Neural cell (in vitro differentiated cells): Measurements from ENCODE around the gene ELN.

ENCODE experiments used
- EP300 ChIP-seq: fragments of 450-650 bp; conservative IDR thresholded peaks from 2 replicates; pipeline ENCODE4 v1.6.1; 2014; ENCODE audit warnings: antibody characterized with exemption, mild to moderate bottlenecking, moderate library complexity; ENCODE audit not compliant: poor library complexity, severe bottlenecking
- EZH2 ChIP-seq: fragments of 200-600, 300-800 bp; shearing (Covaris generic), sonication (generic); IDR thresholded peaks from 2 replicates; pipeline ENCODE4 v1.6.1; 2014; ENCODE audit warnings: antibody characterized with exemption, low read length, borderline replicate concordance, mild to moderate bottlenecking; ENCODE audit not compliant: insufficient read depth, poor library complexity, severe bottlenecking
- POLR2AphosphoS5 ChIP-seq: IDR thresholded peaks from 2 replicates; pipeline ENCODE4 v1.6.1; 2012
- SMC3 ChIP-seq: fragments of 450-650 bp; conservative IDR thresholded peaks from 2 replicates; pipeline ENCODE4 v1.6.1; 2014; ENCODE audit warnings: antibody characterized with exemption, mild to moderate bottlenecking, moderate library complexity; ENCODE audit not compliant: poor library complexity
- TAF1 ChIP-seq: IDR thresholded peaks from 2 replicates; pipeline ENCODE4 v1.6.1; 2012; ENCODE audit warnings: low read depth
- TF ChIP-seq, protein P1 (sequence below): fragments of 450-650 bp; IDR thresholded peaks from 2 replicates; pipeline ENCODE4 v1.5.1; 2014; ENCODE audit warnings: antibody characterized with exemption, mild to moderate bottlenecking, moderate library complexity; ENCODE audit not compliant: poor library complexity, severe bottlenecking
- TF ChIP-seq, protein P2 (sequence below): IDR thresholded peaks from 2 replicates; pipeline ENCODE4 v1.6.1; 2012; ENCODE audit warnings: borderline replicate concordance

DNA sequence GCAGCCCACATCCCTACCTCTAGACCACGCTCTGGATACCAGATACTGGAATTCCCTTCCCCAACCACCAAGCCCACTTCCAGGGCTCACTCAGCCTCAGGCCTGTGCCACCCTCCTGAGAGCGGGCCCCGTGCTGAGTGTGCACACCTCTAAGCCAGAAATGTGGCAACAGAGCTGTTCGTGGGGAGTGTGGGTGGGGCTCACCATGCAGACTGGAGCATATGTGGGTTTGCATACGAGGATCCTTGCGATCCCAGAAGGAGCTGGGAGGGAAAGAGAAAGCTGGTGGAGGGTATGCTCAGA lies 42.6 kb downstream of the ELN start:
- TF ChIP-seq, protein P1, sequence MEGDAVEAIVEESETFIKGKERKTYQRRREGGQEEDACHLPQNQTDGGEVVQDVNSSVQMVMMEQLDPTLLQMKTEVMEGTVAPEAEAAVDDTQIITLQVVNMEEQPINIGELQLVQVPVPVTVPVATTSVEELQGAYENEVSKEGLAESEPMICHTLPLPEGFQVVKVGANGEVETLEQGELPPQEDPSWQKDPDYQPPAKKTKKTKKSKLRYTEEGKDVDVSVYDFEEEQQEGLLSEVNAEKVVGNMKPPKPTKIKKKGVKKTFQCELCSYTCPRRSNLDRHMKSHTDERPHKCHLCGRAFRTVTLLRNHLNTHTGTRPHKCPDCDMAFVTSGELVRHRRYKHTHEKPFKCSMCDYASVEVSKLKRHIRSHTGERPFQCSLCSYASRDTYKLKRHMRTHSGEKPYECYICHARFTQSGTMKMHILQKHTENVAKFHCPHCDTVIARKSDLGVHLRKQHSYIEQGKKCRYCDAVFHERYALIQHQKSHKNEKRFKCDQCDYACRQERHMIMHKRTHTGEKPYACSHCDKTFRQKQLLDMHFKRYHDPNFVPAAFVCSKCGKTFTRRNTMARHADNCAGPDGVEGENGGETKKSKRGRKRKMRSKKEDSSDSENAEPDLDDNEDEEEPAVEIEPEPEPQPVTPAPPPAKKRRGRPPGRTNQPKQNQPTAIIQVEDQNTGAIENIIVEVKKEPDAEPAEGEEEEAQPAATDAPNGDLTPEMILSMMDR, result no peak
- TF ChIP-seq SMC3 (no peak), EZH2 (no peak), POLR2AphosphoS5 (no peak), TAF1 (no peak), EP300 (no peak)
- TF ChIP-seq, protein P2, sequence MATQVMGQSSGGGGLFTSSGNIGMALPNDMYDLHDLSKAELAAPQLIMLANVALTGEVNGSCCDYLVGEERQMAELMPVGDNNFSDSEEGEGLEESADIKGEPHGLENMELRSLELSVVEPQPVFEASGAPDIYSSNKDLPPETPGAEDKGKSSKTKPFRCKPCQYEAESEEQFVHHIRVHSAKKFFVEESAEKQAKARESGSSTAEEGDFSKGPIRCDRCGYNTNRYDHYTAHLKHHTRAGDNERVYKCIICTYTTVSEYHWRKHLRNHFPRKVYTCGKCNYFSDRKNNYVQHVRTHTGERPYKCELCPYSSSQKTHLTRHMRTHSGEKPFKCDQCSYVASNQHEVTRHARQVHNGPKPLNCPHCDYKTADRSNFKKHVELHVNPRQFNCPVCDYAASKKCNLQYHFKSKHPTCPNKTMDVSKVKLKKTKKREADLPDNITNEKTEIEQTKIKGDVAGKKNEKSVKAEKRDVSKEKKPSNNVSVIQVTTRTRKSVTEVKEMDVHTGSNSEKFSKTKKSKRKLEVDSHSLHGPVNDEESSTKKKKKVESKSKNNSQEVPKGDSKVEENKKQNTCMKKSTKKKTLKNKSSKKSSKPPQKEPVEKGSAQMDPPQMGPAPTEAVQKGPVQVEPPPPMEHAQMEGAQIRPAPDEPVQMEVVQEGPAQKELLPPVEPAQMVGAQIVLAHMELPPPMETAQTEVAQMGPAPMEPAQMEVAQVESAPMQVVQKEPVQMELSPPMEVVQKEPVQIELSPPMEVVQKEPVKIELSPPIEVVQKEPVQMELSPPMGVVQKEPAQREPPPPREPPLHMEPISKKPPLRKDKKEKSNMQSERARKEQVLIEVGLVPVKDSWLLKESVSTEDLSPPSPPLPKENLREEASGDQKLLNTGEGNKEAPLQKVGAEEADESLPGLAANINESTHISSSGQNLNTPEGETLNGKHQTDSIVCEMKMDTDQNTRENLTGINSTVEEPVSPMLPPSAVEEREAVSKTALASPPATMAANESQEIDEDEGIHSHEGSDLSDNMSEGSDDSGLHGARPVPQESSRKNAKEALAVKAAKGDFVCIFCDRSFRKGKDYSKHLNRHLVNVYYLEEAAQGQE, result no peak
